Measurements from ENCODE around the gene UBA1.
A peak's percentile ranks its signal among the peaks of the same experiment; 100 is the strongest.

GRCh38 chrX:47200385-47201150 lies 6.9 kb downstream of the UBA1 start:
- TF ChIP-seq POLR2A (IDR thresholded peaks at IDR 0.05), result no peak
- TF ChIP-seq, protein P1, sequence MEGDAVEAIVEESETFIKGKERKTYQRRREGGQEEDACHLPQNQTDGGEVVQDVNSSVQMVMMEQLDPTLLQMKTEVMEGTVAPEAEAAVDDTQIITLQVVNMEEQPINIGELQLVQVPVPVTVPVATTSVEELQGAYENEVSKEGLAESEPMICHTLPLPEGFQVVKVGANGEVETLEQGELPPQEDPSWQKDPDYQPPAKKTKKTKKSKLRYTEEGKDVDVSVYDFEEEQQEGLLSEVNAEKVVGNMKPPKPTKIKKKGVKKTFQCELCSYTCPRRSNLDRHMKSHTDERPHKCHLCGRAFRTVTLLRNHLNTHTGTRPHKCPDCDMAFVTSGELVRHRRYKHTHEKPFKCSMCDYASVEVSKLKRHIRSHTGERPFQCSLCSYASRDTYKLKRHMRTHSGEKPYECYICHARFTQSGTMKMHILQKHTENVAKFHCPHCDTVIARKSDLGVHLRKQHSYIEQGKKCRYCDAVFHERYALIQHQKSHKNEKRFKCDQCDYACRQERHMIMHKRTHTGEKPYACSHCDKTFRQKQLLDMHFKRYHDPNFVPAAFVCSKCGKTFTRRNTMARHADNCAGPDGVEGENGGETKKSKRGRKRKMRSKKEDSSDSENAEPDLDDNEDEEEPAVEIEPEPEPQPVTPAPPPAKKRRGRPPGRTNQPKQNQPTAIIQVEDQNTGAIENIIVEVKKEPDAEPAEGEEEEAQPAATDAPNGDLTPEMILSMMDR (IDR thresholded peaks at IDR 0.05), result peak in 5 of 6 experiments; percentile 7 to 53 (median 17)
